Breast epithelium (tissue), 4 donors: ENCODE results near the gene P3H4. TPM values are rescaled to one million over a fixed set of nuclear protein-coding genes. Genes with fewer than 3 reads are reported as not detected.

ENCODE experiments used
- DNase-seq, 2 donors: peaks; one replicate each; pipeline ENCODE4 v3.0.0-alpha.2; 2019; ENCODE audit warnings: low spot score in 2 of 2
- H3K27ac ChIP-seq, 2 donors: fragments of 200-600 bp; sonication (generic) in 1 of 2; one replicate each; pipeline ENCODE4 v1.5.1; 2016 to 2019; ENCODE audit warnings: mild to moderate bottlenecking in 1 of 2
- H3K27me3 ChIP-seq, 2 donors: fragments of 200-600 bp; sonication (generic) in 1 of 2; one replicate each; pipeline versions ENCODE4 v1.5.1 to v1.6.0; 2017 to 2019; ENCODE audit warnings: control low read depth in 1 of 2, mild to moderate bottlenecking in 1 of 2
- H3K36me3 ChIP-seq: fragments of 200-600 bp; one replicate; pipeline ENCODE4 v1.5.1; 2019
- H3K4me1 ChIP-seq, 2 donors: fragments of 200-600 bp; sonication (generic); one replicate each; pipeline ENCODE4 v1.5.1; 2016 to 2019; ENCODE audit warnings: control low read depth in 1 of 2
- H3K4me3 ChIP-seq, 3 donors: fragments of 200-600 bp; sonication (generic); 1 replicate in 2 of 3; 2 replicates in 1 of 3; pipeline ENCODE4 v1.5.1; 2016 to 2019; ENCODE audit warnings: mild to moderate bottlenecking in 3 of 3, moderate library complexity in 2 of 3
- H3K9me3 ChIP-seq, 2 donors: fragments of 200-600 bp; sonication (generic) in 1 of 2; one replicate each; pipeline ENCODE4 v1.5.1; 2016 to 2019; ENCODE audit warnings: control low read depth in 1 of 2
- POLR2A ChIP-seq: fragments of 450-650 bp; IDR thresholded peaks from one replicate; pipeline ENCODE4 v1.6.1; 2016; ENCODE audit warnings: antibody characterized with exemption, mild to moderate bottlenecking, moderate library complexity
- POLR2AphosphoS5 ChIP-seq, 3 donors: sonication (generic); formaldehyde crosslinking; IDR thresholded peaks; one replicate each; pipeline ENCODE4 v1.6.1; 2017; ENCODE audit warnings: antibody characterized with exemption in 3 of 3
- intact Hi-C: fragments of 100-400 bp; cut with DNase I; formaldehyde crosslinking; loops from one replicate; pipeline ENCODE4 v1.15.1; 2023; ENCODE audit warnings: low total_unique reads
- total RNA-seq, 3 donors: library from RNA; depleted of rRNA; stranded (reverse); fragments of >200 nt; gene quantifications; one replicate each; pipeline ENCODE4 v1.1.0, GENCODE V29; 2016
- TF ChIP-seq, protein P1 (sequence below), 3 donors: fragments of 450-650 bp; IDR thresholded peaks; one replicate each; pipeline ENCODE4 v1.5.1; 2016 to 2017; ENCODE audit warnings: antibody characterized with exemption in 3 of 3, mild to moderate bottlenecking in 3 of 3, moderate library complexity in 3 of 3

P3H4 gene
- total RNA-seq, 3 donors from 2014 or later = 6.2 to 19.0 (median 14.9) TPM

DNA sequence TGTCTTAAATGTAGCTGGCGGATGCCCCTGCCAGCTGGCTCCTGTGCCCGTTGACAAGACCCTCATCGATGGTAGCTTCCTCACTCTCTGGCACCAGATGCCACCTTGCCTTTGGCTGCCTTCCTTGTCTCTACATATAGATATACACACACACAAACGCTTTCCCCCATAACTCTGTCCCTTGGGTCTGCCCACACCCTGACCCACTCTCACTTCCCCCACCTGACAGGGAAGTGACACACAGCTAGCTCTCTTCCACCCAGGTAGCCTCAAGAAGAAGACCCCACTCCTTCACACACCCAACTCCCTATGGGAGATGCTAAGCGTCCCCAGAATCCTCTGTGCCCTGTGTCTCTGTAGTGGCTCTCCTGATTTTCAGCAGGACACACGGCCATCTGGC lies 50.9 kb downstream of the P3H4 start:
- DNase-seq = no peak
- no peaks in the 10 kb centered on the region for H3K9me3 ChIP-seq
- TF ChIP-seq POLR2A (no peak), POLR2AphosphoS5 (IDR thresholded peaks at IDR 0.05) (no peak)
- TF ChIP-seq, protein P1, sequence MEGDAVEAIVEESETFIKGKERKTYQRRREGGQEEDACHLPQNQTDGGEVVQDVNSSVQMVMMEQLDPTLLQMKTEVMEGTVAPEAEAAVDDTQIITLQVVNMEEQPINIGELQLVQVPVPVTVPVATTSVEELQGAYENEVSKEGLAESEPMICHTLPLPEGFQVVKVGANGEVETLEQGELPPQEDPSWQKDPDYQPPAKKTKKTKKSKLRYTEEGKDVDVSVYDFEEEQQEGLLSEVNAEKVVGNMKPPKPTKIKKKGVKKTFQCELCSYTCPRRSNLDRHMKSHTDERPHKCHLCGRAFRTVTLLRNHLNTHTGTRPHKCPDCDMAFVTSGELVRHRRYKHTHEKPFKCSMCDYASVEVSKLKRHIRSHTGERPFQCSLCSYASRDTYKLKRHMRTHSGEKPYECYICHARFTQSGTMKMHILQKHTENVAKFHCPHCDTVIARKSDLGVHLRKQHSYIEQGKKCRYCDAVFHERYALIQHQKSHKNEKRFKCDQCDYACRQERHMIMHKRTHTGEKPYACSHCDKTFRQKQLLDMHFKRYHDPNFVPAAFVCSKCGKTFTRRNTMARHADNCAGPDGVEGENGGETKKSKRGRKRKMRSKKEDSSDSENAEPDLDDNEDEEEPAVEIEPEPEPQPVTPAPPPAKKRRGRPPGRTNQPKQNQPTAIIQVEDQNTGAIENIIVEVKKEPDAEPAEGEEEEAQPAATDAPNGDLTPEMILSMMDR (IDR thresholded peaks at IDR 0.05) = no peak
- peaks cover 11% of the 10 kb centered on the region for H3K36me3 ChIP-seq
- intact Hi-C loops = no loop called here
- no peaks in the 10 kb centered on the region for H3K4me1 ChIP-seq
- no peak overlapping the region for H3K4me3 ChIP-seq
- H3K27ac ChIP-seq = no peak overlapping the region
- H3K27me3 ChIP-seq = no peaks in the 10 kb centered on the region

- TF ChIP-seq POLR2A (no peak), POLR2AphosphoS5 (IDR thresholded peaks at IDR 0.05) (no peak)
- TF ChIP-seq, protein P1 (IDR thresholded peaks at IDR 0.05) = no peak
- H3K4me1 ChIP-seq = no peaks in the 10 kb centered on the region
- H3K27me3 ChIP-seq = no peaks in the 10 kb centered on the region
- DNase-seq = no peak
- intact Hi-C loops = no loop called here
- no peak overlapping the region for H3K4me3 ChIP-seq
- H3K9me3 ChIP-seq = no peaks in the 10 kb centered on the region
- H3K36me3 ChIP-seq = peaks cover 11% of the 10 kb centered on the region
- no peak overlapping the region for H3K27ac ChIP-seq
Observed at GRCh38 chr17:41758601-41759000, 53.1 kb downstream of the P3H4 start.

GRCh38 chr17:41754066-41754465 lies 57.7 kb downstream of the P3H4 start:
- TF ChIP-seq POLR2AphosphoS5 (IDR thresholded peaks at IDR 0.05) (no peak), POLR2A (no peak)
- TF ChIP-seq, protein P1 (IDR thresholded peaks at IDR 0.05) = no peak
- no peaks in the 10 kb centered on the region for H3K27me3 ChIP-seq
- H3K9me3 ChIP-seq = no peaks in the 10 kb centered on the region
- H3K4me1 ChIP-seq = no peaks in the 10 kb centered on the region
- H3K36me3 ChIP-seq = no peaks in the 10 kb centered on the region
- H3K4me3 ChIP-seq = no peak overlapping the region
- no peak for DNase-seq
- no peak overlapping the region for H3K27ac ChIP-seq
- intact Hi-C loops = no loop called here

Other genes starting within 250 kb of the P3H4 start
- gene KRT9, start 239.9 kb downstream of the P3H4 start, total RNA-seq = under 1 TPM in 1 of 3 donors, not detected in 2; 0.44 TPM
- 100 to 1,000 TPM in 2 of 3 donors, under 1 TPM in 1; 0.80 to 692 (median 388) TPM for gene KRT14, start 225.1 kb downstream of the P3H4 start, total RNA-seq
- 100 to 1,000 TPM in 1 of 3 donors, 10 to 100 TPM in 1, 1 to 10 TPM in 1; 2.6 to 100 (median 51.8) TPM for gene KRT16, start 199.2 kb downstream of the P3H4 start, total RNA-seq
- 1,000 to 10,000 TPM in 2 of 3 donors, 1 to 10 TPM in 1; 1.9 to 1,676 (median 1,373) TPM for gene KRT17, start 187.4 kb downstream of the P3H4 start, total RNA-seq
- gene EIF1, start 123.1 kb downstream of the P3H4 start, total RNA-seq = 100 to 1,000 TPM; 217 to 850 (median 260) TPM
- gene GAST, start 99.6 kb downstream of the P3H4 start, total RNA-seq = not detected
- 1 to 10 TPM in 1 of 3 donors, under 1 TPM in 1, not detected in 1; 0.33 to 2.2 TPM for gene HAP1, start 77.3 kb downstream of the P3H4 start, total RNA-seq
- gene JUP, start 25.2 kb downstream of the P3H4 start, total RNA-seq = 100 to 1,000 TPM; 107 to 158 (median 121) TPM
- 10 to 100 TPM; 35.9 to 43.3 (median 39.4) TPM for gene FKBP10, start 1.1 kb upstream of the P3H4 start, total RNA-seq
- 10 to 100 TPM; 50.2 to 83.9 (median 60.6) TPM for gene NT5C3B, start 24.3 kb upstream of the P3H4 start, total RNA-seq
- gene KLHL10, start 25.9 kb upstream of the P3H4 start, total RNA-seq = under 1 TPM in 2 of 3 donors, not detected in 1; 0.80 to 0.88 TPM
- gene KLHL11, start 53.5 kb upstream of the P3H4 start, total RNA-seq = 10 to 100 TPM; 22.6 to 35.7 (median 25.1) TPM
- 10 to 100 TPM; 50.1 to 84.2 (median 66.3) TPM for gene ACLY, start 107.0 kb upstream of the P3H4 start, total RNA-seq
- 1 to 10 TPM in 2 of 3 donors, under 1 TPM in 1; 0.48 to 3.2 (median 1.6) TPM for gene ODAD4, start 118.7 kb upstream of the P3H4 start, total RNA-seq
- 10 to 100 TPM; 51.8 to 55.5 (median 53.7) TPM for gene CNP, start 154.8 kb upstream of the P3H4 start, total RNA-seq
- gene DNAJC7, start 205.5 kb upstream of the P3H4 start, total RNA-seq = 10 to 100 TPM; 69.7 to 73.7 (median 70.4) TPM
- 10 to 100 TPM; 21.6 to 33.8 (median 22.5) TPM for gene NKIRAS2, start 208.1 kb upstream of the P3H4 start, total RNA-seq
- 1 to 10 TPM; 1.3 to 4.0 (median 2.3) TPM for gene C17orf113, start 238.7 kb upstream of the P3H4 start, total RNA-seq